GM18519 (cell line): ENCODE data around the gene STEAP4.
A peak's percentile ranks its signal among the peaks of the same experiment; 100 is the strongest.

ENCODE experiments used
- ATAC-seq: cut with Tn5 transposase; IDR thresholded peaks from one replicate; pipeline ENCODE4 v1.9.1; 2021; ENCODE audit warnings: mild to moderate bottlenecking, moderate library complexity; ENCODE audit not compliant: unreplicated experiment, low FRiP score

The STEAP4 gene

DNA sequence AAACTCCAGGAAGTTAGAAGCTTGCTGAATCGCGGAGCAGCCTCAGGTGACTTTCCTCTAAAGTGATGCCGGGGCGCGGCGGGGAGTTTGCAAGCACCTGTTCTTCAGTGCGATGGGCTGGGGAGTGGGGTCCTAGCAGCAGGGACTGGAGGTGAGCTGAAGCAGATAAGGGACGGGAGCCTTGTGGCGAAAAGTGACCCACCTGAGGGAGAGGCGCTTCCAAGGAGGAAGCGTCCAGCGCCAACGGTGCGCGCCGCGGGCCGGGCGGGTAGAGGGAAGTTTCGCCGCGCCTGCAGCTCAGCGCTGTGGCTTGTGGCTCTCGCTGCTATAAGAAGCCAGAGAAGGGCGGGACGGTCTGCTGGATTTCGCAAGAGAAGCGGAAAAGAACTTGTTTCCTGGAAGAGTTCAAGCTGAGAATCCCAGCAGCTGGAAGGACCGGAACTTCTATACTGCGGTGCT, at the start of gene STEAP4:
Gene STEAP4 (minus strand): TSS at position 305 of the 459 bp plus-strand sequence. CDS start 22,625 bp downstream, outside the sequence.
- no peak for ATAC-seq

DNA sequence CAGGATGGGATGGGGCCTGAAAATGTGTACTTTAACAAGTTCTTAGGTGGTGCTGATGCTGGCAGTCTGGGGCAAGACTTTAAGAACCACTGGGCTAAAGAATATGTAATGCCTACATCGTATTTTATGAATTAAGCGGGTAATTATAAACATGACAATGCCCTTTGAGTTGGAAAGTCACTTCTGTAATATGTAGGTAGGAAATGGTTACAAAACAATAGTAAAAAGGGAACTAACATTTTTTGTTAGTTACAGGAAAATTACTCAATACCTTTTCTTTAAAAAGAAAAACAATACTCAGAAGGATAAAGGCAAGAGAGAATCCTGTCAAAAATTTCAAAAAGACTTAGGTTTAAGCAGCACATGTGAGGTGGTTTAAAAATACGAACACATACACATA, 48.3 kb upstream of the STEAP4 start:
- ATAC-seq = no peak

DNA sequence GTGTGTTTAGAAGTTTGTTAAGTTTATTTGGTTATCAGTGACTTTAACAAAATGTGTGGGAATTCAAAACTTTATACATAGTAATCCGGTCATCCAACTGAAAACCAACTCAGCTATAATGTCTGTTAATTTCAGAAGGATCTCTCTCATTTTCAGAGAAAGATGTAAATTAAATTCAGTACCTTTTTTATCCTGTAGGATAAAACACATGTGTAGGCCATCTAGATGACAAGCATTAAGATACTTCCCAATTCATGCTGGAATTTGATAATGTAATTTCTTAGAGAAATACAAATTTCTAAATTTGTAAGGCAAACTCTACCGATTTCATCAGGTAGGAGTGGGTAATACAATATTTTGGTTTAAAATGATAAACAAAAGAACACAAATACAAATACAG, 43.4 kb upstream of the STEAP4 start:
- no peak for ATAC-seq

DNA sequence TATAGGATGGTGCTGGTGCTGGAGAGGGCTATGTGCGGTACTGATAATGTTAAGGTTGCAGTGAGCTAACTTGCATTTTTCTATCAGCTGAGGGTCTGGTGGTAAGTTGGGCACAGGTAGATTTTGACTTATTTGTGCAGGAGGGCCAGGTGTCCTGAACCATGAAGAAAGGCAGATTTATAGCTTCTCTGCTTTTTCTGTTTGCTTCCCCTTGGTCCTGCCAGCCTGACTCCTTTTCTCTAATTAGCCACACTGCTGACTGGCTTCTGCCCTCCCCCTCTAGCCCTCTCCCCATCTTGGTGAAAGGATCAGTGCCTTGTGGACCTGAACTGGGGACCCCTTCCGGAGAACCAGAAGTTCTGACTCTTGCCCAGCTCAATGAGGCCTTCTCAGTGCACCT, 40.8 kb upstream of the STEAP4 start:
- no peak for ATAC-seq

DNA sequence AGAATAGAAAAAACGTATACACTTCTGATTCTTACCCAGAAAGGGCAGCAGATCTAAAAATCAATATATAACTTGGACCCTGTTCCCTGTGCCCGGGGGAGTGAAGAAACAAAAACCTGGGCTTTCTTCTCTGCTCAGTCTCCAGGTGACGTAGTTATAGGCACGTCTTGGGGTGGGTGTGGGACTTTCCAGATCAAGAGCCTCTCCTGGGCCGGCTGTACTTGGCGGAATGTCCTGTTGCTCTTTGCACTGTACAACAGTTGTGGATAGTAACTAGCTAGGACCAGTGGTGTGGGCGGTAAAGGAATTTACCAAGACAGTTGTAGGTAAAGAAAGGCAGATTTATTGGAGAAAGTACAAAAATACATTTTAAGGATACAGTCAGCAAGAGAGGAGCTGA, 40.4 kb upstream of the STEAP4 start:
- no peak for ATAC-seq

DNA sequence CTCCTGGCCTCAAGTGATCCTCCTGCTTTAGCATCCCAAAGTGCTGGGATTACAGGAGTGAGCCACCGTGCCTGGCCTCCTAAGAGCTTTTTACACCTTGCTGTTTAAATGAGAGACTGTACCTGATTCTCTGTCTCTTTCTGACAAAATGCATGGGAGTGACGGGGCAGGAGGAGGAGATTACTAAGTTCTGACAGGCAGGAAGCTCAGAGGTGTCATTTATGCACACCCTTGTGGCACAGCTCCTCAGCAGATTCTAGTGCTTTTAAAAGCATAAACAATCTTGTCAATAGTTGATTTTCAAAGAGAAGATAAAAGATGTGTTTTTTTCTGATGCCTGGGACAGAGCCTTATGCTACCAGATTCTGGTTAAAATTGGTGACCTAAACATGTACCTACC, 39.7 kb upstream of the STEAP4 start:
- peak; percentile 41 for ATAC-seq

DNA sequence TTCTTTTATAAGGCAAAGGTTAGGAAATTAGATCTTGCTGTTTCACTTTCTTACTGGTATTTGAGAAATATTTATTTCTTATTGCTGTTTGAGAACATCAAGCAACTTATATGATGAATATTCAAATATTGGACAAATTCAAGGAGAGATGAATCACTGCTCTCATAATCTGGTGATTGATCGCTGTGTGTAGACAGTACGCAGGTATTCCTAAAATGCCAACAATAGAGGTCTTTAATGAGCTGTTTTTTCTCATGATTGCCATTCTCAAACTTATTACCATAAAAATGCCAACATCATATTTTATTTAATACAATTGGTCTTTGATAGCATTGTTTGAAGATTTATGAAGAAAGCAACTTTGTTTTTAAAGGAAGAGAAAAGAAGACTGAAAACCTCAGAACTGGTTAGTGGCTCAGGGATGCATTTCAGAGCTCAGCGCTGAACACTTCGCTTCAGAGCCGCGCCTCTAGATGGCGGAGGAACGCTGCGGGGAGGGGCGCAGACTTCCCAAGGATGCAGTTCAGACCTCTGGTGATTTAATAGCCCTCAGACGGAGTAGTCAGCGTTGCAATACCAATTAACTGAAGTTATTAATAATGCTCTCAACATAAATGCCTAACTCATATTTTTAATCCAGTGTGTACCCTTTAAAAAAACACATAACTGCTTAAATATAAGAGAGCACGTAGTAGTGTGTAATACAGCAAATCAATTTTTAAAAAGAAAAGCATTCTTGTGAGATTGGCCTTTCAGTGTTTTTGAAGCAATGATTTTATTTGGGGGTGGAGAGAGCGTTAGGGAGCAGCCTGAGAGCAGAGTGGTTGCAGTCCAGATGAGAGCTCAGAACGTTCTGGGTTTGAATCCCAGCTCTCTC, 38.5 kb upstream of the STEAP4 start:
- peak; percentile 36 for ATAC-seq

DNA sequence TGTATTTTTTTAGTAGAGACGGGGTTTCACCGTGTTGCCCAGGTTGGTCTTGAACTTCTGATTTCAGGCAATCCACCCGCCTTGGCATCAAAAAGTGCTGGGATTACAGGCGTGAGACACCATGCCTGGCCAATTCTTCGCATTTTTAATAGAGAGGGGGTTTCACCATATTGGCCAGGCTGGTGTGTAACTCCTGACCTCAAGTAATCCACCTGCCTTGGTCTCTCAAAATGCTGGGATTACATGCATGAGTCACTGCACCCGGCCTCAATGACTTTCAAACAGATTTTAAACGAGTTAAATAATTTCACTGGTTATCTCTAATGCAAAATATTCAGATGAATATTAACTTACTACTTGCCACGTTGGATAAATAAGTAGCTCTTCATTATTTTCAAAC, 37.6 kb upstream of the STEAP4 start:
- no peak for ATAC-seq

DNA sequence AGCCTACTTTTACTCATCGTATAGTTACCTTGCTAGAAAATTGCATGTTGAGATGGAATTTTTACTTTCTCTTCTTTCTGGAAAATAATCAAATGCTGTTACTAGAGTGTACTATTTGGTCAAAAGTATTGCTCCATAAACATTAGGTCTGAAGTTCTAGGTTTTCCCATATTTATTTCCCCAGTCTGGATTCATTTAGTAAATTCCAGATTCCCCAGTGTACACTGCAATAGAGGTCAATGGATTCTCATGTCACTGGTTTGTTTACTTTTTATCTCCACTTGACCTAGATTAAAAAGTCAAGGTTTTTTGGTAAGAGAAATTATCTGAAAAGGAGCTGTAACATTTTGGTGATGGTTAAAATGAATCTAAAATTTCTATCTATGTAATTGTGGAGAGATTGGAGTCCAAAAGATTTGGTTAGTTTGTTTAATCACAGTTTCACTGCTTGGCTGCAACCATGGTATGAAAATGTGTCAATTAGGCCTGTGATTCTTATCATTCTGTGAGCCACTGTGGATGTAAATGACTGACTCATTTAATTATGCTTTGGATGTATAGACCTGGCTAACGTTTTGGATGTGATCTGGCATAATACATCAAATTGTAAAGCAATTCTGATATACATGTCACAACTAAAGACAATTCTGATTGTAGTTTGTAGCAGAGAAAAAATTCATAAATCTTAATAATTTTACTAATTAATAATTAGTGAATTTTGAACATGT, 32.7 kb upstream of the STEAP4 start:
- no peak for ATAC-seq

DNA sequence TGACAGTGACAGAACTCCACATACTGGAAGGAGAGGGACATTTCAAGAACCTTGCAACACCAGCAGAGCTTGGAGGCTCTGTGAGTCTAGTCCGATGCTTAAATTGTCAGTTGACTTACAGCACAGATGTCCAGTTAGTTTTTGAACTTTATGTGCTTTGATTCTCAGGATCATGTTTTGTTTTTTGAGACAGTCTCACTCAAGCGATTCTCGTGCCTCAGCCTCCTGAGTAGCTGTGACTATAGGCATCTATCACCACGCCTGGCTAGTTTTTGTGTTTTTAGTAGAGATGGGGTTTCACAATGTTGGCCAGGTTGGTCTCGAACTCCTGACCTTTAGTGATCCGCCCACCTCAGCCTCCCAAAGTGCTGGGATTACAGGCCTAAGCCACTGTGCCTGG, 31.8 kb upstream of the STEAP4 start:
- ATAC-seq = no peak

DNA sequence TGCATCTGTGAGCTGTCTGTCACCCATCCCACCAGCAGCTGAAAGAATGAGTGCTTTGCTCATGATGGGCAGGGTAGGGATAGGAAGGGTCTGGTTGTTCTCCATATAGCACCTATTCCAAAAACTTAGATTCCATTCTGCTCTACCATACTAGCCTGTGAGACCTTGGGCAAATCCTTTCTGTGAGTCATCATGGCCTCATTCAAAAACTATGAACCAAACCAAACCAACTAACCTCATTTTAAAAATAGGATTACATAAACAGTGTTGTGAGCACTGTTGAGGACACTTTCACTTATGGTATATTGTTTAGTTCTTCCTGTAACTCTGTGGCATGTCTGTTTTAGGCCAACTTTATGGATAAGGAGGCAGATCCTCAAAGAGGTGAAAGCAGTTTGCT, 30.9 kb upstream of the STEAP4 start:
- no peak for ATAC-seq

DNA sequence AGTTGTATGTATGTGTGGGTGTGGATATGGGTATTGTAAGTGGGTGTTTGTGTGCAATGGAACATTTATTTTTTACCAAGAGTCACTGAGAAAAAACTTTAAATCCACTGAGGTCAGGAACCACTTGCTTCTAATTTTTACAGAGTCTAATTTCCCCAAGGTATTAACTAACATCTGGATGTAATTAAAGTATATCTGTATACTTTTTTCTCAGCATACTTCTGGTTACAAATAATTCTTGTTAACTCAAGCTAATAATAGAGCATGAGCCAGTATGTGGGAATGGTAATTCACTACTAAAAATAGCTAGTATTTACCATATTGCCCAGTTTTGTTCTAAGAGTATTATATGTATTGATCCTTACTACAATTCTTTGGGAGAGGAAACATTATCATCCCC, 24.6 kb upstream of the STEAP4 start:
- no peak for ATAC-seq

DNA sequence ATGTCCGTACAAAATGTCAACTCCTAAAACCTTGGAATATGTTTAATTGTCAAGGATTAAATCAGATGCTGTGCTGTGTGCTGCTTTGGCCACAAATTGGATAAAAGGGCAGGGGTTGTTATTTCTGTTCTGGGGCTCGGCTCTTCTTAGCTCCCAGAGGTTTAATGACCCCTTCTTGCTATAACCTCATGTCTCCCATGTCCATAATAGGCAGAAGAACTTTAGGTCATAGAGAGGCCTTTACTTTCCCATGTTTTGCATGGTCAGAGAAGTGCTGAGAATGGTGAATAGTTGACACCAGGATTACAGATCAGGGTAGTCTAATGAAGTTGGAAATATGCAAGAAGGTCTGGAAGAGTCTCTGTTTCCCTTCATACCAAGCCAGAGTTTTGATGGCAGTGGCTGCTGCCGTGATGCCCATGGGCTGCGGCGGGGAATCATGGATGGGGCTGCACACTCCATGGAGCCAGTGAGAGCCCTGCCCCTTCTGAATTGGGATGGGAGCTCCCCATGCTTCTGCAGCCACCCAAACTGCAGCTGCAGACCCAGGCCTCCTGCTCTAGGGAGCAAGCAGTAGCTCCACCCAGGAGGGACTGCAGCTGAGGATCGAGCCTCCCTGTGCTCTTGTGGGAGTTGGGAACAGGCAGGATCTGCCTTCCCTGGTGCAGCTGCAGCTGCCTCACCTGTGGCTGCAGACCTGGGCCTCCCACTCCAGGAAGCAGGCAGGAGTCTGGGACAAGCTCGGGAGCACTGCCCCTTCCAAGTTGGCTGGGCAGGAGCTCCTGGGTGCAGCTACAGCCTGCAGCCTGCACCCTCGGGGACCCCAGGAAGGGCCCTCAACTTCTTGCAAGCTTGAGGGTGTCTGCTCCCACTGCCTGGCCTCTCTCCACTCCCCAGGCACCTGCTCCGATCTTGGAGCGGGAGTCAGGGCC, 23.1 kb upstream of the STEAP4 start:
- ATAC-seq = no peak

DNA sequence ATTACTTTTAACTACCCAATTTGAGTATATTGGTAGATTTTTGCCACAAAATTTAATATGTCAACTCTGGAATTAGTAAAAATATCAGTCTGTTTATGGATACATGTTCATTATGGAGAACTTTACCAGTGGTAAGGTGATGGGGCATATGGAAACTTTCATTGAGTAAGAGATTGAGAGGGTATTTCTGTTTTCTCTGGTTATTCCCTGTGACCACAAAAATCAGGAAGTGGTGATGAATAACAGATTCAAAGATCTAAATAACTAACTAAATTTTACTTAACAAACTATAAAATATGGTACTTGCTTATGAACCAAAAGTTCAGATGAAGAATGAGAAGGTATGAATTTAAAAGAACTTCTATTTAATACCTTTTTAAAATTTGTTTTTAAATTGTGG, 22.1 kb upstream of the STEAP4 start:
- no peak for ATAC-seq

DNA sequence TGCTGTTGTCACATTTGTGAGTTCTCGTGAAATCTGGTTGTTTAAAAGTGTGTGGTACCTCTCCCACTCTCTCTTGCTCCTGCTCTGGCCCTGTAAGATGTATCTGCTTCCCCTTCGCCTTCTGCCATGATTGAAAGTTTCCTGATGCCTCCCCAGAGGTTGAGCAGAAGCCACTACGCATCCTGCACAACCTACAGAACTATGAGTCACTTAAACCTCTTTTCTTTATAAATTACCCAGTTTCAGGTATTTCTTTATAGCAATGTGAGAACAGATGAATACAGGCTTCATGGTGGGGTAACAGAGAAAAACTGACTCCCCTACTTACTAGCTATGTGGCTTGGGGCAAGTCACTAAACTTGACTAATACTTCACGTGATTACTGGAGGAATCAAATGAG, 18.0 kb upstream of the STEAP4 start:
- no peak for ATAC-seq

DNA sequence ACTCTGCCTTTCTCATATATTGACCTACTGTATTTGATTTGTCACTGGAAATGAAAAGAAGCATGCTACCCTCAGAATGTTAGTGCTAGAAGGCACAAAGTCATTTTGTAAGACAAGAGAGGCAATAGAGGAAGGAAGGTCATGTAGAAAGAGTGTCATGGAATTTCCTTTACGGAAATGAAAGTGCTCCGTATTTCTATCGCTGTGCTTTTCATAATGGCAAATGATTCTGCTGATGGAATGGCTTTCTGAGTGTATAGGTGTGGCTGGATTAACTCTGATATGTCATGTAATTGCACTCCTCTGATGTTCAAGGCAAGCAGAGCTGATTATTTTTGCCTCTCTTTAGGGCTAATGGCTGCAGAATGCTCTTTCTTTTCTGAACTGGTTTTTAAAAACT, 15.5 kb upstream of the STEAP4 start:
- ATAC-seq = no peak

DNA sequence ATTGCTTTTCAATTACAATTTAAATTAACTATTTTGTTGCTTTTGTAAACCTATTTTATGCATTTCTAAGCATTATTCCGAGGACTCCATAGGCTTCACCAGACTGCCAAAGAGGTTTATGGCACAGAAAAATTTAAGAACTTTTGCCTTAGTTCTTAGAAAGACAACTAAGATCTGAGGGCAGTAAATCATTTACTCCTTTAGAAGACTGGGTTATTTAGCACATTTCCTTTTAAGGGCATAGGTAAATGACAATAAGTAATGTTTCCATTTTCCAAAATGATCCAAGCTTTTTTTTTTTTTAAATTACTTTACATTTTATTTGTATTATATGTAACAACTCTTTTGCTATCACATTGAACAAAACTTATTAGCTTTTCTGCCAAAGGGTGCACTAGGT, 15.0 kb upstream of the STEAP4 start:
- ATAC-seq = no peak

DNA sequence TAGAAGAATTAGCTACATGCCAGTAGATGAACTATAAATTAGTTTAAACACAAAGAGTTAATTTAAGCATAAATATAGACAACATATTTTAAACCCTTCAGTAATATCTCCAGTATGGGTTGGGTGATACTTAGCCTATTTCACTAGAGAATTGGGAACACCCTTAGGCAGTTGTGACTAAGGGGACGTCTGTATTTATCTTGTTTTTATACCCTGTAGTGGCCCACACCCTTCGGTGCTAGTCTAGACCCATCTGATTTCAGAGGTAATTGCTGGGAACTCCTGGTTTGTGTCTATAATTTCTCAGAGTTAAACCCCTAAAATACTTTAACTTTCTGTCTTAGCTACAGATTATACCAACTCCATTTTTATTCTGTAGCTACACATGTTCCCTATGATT, 11.5 kb upstream of the STEAP4 start:
- ATAC-seq = no peak

DNA sequence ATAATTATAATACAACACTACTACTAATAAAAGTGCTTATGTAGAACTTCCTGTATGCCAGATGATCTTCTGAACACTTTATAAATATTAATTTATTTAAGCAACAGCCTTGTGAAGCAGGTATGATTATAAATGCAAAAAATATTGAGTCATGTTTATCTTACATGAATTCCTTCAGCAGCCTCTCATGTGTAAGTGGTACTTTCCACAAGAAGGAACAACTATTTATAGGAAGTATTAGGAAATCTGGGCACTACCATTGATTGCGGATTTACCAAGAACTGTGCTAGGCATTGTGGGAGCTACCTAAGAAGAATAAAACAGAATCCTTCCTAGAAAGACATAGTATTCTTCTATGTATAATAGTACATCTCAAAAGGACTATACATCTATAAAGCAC, 10.7 kb upstream of the STEAP4 start:
- no peak for ATAC-seq

DNA sequence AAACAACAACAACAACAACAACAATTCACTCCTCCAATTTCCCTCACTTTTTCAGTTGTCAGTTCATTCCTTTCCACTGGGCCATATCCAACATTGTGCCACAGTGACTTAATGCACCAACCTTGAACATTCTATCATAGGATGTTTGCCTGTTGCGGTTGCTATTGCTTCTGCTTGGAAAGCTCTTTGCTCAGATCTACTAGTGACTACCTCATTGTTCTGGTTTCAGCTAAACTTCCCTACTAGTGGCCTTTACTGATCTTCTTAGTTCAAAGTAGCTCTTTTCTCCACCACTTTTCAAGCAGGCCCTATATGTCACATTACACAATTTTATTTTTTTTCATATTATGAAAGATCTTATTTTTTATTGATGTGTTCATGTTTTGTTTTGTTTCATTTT, 9.8 kb upstream of the STEAP4 start:
- ATAC-seq = no peak

DNA sequence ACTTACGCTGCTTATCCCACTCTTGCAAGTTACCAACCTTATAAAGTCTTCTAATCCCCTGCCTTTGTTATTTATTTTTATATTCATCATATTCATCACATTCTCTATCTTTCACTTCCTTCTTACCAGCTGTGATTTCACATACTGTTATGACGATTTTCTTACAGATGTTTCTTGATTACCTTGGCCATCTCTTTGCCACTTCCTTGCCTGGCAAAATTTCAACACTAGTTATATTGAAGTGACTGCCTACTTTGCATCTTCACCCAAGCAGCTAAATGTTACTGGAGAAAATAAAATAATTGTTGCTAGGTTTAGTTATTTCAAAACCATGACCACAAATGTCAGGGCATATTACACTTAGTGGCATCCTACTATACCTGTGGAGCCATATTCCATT, 8.8 kb upstream of the STEAP4 start:
- no peak for ATAC-seq
